ENCODE measurements around the gene ZSCAN22.

- TF ChIP-seq POLR2A (IDR thresholded peaks at IDR 0.05) (no peak), CTCF (IDR thresholded peaks at IDR 0.05) (no peak)
Measured at GRCh38 chr19:58353717-58354477, 27.1 kb downstream of the ZSCAN22 start.
